ENCODE results near the gene DDT.
"Not testable (repeated sequence)": the region's sequence is repeated elsewhere in the genome, so short reads cannot be mapped to it uniquely, and the experiment has no call there.

DNA sequence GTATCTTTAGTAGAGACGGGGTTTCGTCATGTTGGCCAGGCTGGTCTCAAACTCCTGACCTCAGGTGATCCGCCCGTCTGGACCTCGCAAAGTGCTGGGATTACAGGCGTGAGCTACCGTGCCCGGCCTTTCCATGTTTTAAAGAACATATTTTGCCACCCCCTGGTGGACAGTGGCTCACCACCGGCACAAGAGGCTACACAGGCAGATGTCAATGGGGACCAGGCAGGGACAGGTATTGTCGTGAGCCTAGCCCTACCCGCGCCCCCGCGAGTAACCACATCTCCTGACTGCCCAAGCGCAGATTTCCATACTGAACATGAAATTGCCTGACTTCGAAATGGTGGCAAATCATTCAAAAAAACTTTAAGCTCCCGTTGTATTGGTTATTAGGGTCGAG is 8.1 kb downstream of the DDT start:
- not testable (repeated sequence) for TF ChIP-seq BHLHE40 (IDR thresholded peaks at IDR 0.05; ENCODE audit: borderline replicate concordance in 1 of 2, low read depth in 2 of 2, low read length in 1 of 2); ZNF622 (IDR thresholded peaks at IDR 0.05); BMI1 (IDR thresholded peaks at IDR 0.05; ENCODE audit: borderline replicate concordance); CREB1 (IDR thresholded peaks at IDR 0.05; ENCODE audit: low read depth)
- TF ChIP-seq, protein P1, sequence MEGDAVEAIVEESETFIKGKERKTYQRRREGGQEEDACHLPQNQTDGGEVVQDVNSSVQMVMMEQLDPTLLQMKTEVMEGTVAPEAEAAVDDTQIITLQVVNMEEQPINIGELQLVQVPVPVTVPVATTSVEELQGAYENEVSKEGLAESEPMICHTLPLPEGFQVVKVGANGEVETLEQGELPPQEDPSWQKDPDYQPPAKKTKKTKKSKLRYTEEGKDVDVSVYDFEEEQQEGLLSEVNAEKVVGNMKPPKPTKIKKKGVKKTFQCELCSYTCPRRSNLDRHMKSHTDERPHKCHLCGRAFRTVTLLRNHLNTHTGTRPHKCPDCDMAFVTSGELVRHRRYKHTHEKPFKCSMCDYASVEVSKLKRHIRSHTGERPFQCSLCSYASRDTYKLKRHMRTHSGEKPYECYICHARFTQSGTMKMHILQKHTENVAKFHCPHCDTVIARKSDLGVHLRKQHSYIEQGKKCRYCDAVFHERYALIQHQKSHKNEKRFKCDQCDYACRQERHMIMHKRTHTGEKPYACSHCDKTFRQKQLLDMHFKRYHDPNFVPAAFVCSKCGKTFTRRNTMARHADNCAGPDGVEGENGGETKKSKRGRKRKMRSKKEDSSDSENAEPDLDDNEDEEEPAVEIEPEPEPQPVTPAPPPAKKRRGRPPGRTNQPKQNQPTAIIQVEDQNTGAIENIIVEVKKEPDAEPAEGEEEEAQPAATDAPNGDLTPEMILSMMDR (IDR thresholded peaks at IDR 0.05 in 2 of 3, conservative IDR thresholded peaks at IDR 0.05 in 1 of 3; ENCODE audit: control insufficient read depth in 2 of 3, extremely low read depth in 1 of 3, insufficient read depth in 1 of 3, low read depth in 3 of 3, low read length in 3 of 3): not testable (repeated sequence)

Data from GM12878 (cell line).